Neural crest cell (in vitro differentiated cells): ENCODE measurements around the gene LARGE1. TPM values are rescaled to one million over a fixed set of nuclear protein-coding genes. Genes with fewer than 3 reads are reported as not detected.

Source experiments
- DNase-seq: peaks from one replicate; pipeline ENCODE4 v3.0.0; 2021; ENCODE audit warnings: low read depth, mixed read lengths, low spot score
- H3K27ac Mint-ChIP-seq: one replicate; pipeline ENCODE4 v1.8.0; 2021; ENCODE audit warnings: mild to moderate bottlenecking, mixed read lengths; ENCODE audit not compliant: unreplicated experiment
- H3K27me3 Mint-ChIP-seq: 2 replicates; pipeline ENCODE4 v1.8.0; 2021; ENCODE audit warnings: low read depth, mild to moderate bottlenecking, mixed read lengths
- H3K36me3 Mint-ChIP-seq: 2 replicates; pipeline ENCODE4 v1.8.0; 2021; ENCODE audit warnings: low read depth, mild to moderate bottlenecking, mixed read lengths
- H3K4me1 Mint-ChIP-seq: 2 replicates; pipeline ENCODE4 v1.8.0; 2021; ENCODE audit warnings: mixed read lengths
- H3K4me3 Mint-ChIP-seq: one replicate; pipeline ENCODE4 v1.8.0; 2021; ENCODE audit warnings: mild to moderate bottlenecking, mixed read lengths
- H3K9me3 Mint-ChIP-seq: 2 replicates; pipeline ENCODE4 v1.8.0; 2021; ENCODE audit warnings: mixed read lengths
- CTCF ChIP-seq: fragments of 200-600 bp; sonication (generic); conservative IDR thresholded peaks from 2 replicates; pipeline ENCODE4 v1.5.0; 2021; ENCODE audit warnings: antibody characterized with exemption, mild to moderate bottlenecking
- total RNA-seq: library from RNA; stranded (reverse); gene quantifications from 2 replicates; pipeline ENCODE4 v1.2.1, GENCODE V29; 2021

Gene LARGE1
- total RNA-seq, 1 donor from 2014 or later, result 33.0 TPM

- no peak overlapping the region for H3K27ac Mint-ChIP-seq
- DNase-seq, result no peak
- no peaks in the 10 kb centered on the region for H3K27me3 Mint-ChIP-seq
- H3K4me3 Mint-ChIP-seq, result no peak overlapping the region
- H3K36me3 Mint-ChIP-seq, result peaks cover 21% of the 10 kb centered on the region
- no peaks in the 10 kb centered on the region for H3K4me1 Mint-ChIP-seq
- H3K9me3 Mint-ChIP-seq, result peaks cover 13% of the 10 kb centered on the region
- no peak for TF ChIP-seq CTCF
Measured at GRCh38 chr22:33639588-33640254, 280.6 kb downstream of the LARGE1 start.

- TF ChIP-seq CTCF, result no peak
- Mint-ChIP-seq H3K27ac (no peak overlapping the region), H3K27me3 (no peaks in the 10 kb centered on the region), H3K4me1 (peaks cover 8% of the 10 kb centered on the region), H3K4me3 (no peak overlapping the region), H3K9me3 (peaks cover 7% of the 10 kb centered on the region), H3K36me3 (peaks cover 6% of the 10 kb centered on the region)
- DNase-seq, result no peak
Measured at GRCh38 chr22:33635766-33636165, 284.5 kb downstream of the LARGE1 start.

- Mint-ChIP-seq H3K27ac (no peak overlapping the region), H3K36me3 (peaks cover 5% of the 10 kb centered on the region), H3K9me3 (peaks cover 7% of the 10 kb centered on the region), H3K27me3 (no peaks in the 10 kb centered on the region), H3K4me1 (peaks cover 8% of the 10 kb centered on the region), H3K4me3 (no peak overlapping the region)
- no peak for TF ChIP-seq CTCF
- DNase-seq, result no peak
Measured at GRCh38 chr22:33631777-33632176, 288.5 kb downstream of the LARGE1 start.

GRCh38 chr22:33625959-33626358, 294.3 kb downstream of the LARGE1 start:
- Mint-ChIP-seq H3K36me3 (peaks cover 11% of the 10 kb centered on the region), H3K4me3 (no peak overlapping the region), H3K9me3 (peaks cover 2% of the 10 kb centered on the region), H3K27ac (no peak overlapping the region), H3K4me1 (peaks cover 5% of the 10 kb centered on the region), H3K27me3 (no peaks in the 10 kb centered on the region)
- no peak for TF ChIP-seq CTCF
- no peak for DNase-seq

- H3K27ac Mint-ChIP-seq, result no peak overlapping the region
- no peak for DNase-seq
- TF ChIP-seq CTCF, result no peak
- peaks cover 9% of the 10 kb centered on the region for H3K4me1 Mint-ChIP-seq
- peaks cover 5% of the 10 kb centered on the region for H3K9me3 Mint-ChIP-seq
- no peaks in the 10 kb centered on the region for H3K27me3 Mint-ChIP-seq
- H3K36me3 Mint-ChIP-seq, result peaks cover 15% of the 10 kb centered on the region
- no peak overlapping the region for H3K4me3 Mint-ChIP-seq
Measured at GRCh38 chr22:33620085-33620484, 300.2 kb downstream of the LARGE1 start.
